SK-N-SH treated with all-trans-retinoic acid at 6 μM for 48 hours (cell line): ENCODE measurements around the gene TREX2.

Source experiments
- ATAC-seq: fragments of 200-7000 bp; cut with Tn5 transposase; 3 replicates; pipeline ENCODE4 v1.9.1; 2020; ENCODE audit warnings: mild to moderate bottlenecking, moderate library complexity
- ARNTL ChIP-seq: fragments of 450-650 bp; formaldehyde crosslinking; IDR thresholded peaks from 2 replicates; pipeline ENCODE4 v1.5.0; 2020; ENCODE audit warnings: low read depth, mild to moderate bottlenecking, moderate library complexity, borderline replicate concordance
- BACH2 ChIP-seq: fragments of 250-450 bp; sonication (Bioruptor Pico); IDR thresholded peaks from 2 replicates; pipeline ENCODE4 v1.9.0; 2021; ENCODE audit warnings: mild to moderate bottlenecking, borderline replicate concordance
- CSDC2 ChIP-seq: fragments of 250-450 bp; sonication (Bioruptor Pico); IDR thresholded peaks from 2 replicates; pipeline ENCODE4 v1.5.0; 2020; ENCODE audit warnings: mild to moderate bottlenecking, moderate library complexity
- ESRRG ChIP-seq: fragments of 250-450 bp; sonication (Bioruptor Pico); IDR thresholded peaks from 2 replicates; pipeline ENCODE4 v1.6.1; 2021; ENCODE audit warnings: mild to moderate bottlenecking
- GLIS3 ChIP-seq: fragments of 250-450 bp; sonication (Bioruptor Pico); IDR thresholded peaks from 2 replicates; pipeline ENCODE4 v1.5.0; 2020; ENCODE audit warnings: mild to moderate bottlenecking, moderate library complexity
- ISL1 ChIP-seq: fragments of 250-450 bp; sonication (Bioruptor Pico); IDR thresholded peaks from 2 replicates; pipeline ENCODE4 v2.1.2; 2022; ENCODE audit warnings: mild to moderate bottlenecking, moderate library complexity
- OSR1 ChIP-seq: fragments of 250-450 bp; sonication (Bioruptor Pico); IDR thresholded peaks from 2 replicates; pipeline ENCODE4 v1.8.0; 2022; ENCODE audit warnings: moderate library complexity, mild to moderate bottlenecking, inconsistent platforms
- RARB ChIP-seq: fragments of 250-450 bp; sonication (Bioruptor Pico); IDR thresholded peaks from 2 replicates; pipeline ENCODE4 v1.8.0; 2021; ENCODE audit warnings: mild to moderate bottlenecking, moderate library complexity
- SNAI2 ChIP-seq: fragments of 250-450 bp; sonication (Bioruptor Pico); IDR thresholded peaks from 2 replicates; pipeline ENCODE4 v1.5.0; 2020; ENCODE audit warnings: mild to moderate bottlenecking, moderate library complexity
- TOX ChIP-seq: fragments of 250-450 bp; sonication (Bioruptor Pico); IDR thresholded peaks from 2 replicates; pipeline ENCODE4 v1.8.0; 2021; ENCODE audit warnings: mild to moderate bottlenecking, moderate library complexity, borderline replicate concordance
- ZC3H10 ChIP-seq: fragments of 250-450 bp; sonication (Bioruptor Pico); IDR thresholded peaks from 2 replicates; pipeline ENCODE4 v1.5.1; 2021; ENCODE audit warnings: mild to moderate bottlenecking, moderate library complexity
- ZFP3 ChIP-seq: fragments of 250-450 bp; sonication (Bioruptor Pico); IDR thresholded peaks from 2 replicates; pipeline ENCODE4 v1.5.0; 2020; ENCODE audit warnings: mild to moderate bottlenecking, moderate library complexity
- ZFP30 ChIP-seq: fragments of 450-650 bp; formaldehyde crosslinking; IDR thresholded peaks from 2 replicates; pipeline ENCODE4 v1.5.0; 2022; ENCODE audit warnings: mild to moderate bottlenecking, moderate library complexity
- ZNF8 ChIP-seq: fragments of 450-650 bp; formaldehyde crosslinking; IDR thresholded peaks from 2 replicates; pipeline ENCODE4 v1.5.0; 2020; ENCODE audit warnings: mild to moderate bottlenecking, moderate library complexity
- TF ChIP-seq, protein P1 (sequence below): fragments of 250-450 bp; sonication (Bioruptor Pico); IDR thresholded peaks from 2 replicates; pipeline ENCODE4 v1.5.1; 2020; ENCODE audit warnings: low read depth, mild to moderate bottlenecking, moderate library complexity
- TF ChIP-seq, protein P2 (sequence below): fragments of 250-450 bp; sonication (Bioruptor Pico); IDR thresholded peaks from 2 replicates; pipeline ENCODE4 v1.8.0; 2021; ENCODE audit warnings: low read depth, mild to moderate bottlenecking, moderate library complexity, borderline replicate concordance
- TF ChIP-seq, protein P3 (sequence below): fragments of 250-450 bp; sonication (Bioruptor Pico); IDR thresholded peaks from 2 replicates; pipeline ENCODE4 v1.5.0; 2020; ENCODE audit warnings: mild to moderate bottlenecking, moderate library complexity
- TF ChIP-seq, protein P4 (sequence below): fragments of 250-450 bp; sonication (Bioruptor Pico); IDR thresholded peaks from 2 replicates; pipeline ENCODE4 v1.5.1; 2021; ENCODE audit warnings: mild to moderate bottlenecking, moderate library complexity

TREX2 gene

GRCh38 chrX:153491351-153491914 lies 45.6 kb upstream of the TREX2 start:
- no peak; the same call in 2 of the 3 replicates for ATAC-seq
- TF ChIP-seq ISL1 (CRISPR knock-in tag) (no peak), ESRRG (no peak), RARB (no peak), GLIS3 (CRISPR knock-in tag) (no peak)
- TF ChIP-seq, protein P1, sequence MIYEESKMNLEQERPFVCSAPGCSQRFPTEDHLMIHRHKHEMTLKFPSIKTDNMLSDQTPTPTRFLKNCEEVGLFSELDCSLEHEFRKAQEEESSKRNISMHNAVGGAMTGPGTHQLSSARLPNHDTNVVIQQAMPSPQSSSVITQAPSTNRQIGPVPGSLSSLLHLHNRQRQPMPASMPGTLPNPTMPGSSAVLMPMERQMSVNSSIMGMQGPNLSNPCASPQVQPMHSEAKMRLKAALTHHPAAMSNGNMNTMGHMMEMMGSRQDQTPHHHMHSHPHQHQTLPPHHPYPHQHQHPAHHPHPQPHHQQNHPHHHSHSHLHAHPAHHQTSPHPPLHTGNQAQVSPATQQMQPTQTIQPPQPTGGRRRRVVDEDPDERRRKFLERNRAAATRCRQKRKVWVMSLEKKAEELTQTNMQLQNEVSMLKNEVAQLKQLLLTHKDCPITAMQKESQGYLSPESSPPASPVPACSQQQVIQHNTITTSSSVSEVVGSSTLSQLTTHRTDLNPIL (CRISPR knock-in tag) = no peak

DNA sequence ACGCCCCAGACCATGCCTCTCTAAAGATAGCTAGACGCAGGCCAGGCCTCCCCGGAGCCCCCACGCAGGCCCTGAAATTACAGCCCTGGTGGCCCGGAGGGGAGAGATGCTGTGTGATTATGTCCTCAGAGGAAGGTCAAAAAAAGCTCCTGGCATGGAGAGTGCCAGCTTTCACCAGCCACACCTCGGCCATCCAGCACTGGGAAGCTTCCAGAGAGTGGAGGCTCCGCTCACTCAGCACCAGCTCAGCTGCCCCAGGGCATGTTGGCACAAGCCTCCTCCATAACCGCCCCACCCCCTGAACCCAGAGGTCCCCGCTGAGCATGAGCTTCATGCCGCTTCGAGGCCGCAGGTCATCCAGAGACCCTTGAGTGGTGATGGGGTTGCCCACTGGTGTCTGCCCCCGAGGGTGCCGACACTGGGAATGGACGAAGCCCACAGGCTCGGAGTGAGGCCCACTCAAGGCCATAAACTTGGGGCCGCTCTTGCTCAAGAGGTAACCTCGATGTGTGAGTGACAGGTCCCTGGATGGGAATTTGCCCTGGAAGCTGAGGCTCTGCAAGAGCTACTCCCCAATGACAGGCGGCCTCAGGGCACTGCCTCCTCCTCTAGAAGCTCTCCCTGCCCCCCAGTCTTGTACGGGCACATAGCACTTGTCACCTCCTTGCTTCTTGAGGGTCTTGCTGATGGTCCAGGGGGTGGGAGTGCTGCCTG lies 44.5 kb upstream of the TREX2 start:
- no peak for TF ChIP-seq GLIS3 (CRISPR knock-in tag)
- TF ChIP-seq ARNTL (CRISPR knock-in tag) = no peak
- TF ChIP-seq BACH2 (CRISPR knock-in tag) = no peak
- TF ChIP-seq RARB = no peak
- TF ChIP-seq ZNF8 = no peak
- TF ChIP-seq ZC3H10 (CRISPR knock-in tag) = no peak
- ATAC-seq = no peak

DNA sequence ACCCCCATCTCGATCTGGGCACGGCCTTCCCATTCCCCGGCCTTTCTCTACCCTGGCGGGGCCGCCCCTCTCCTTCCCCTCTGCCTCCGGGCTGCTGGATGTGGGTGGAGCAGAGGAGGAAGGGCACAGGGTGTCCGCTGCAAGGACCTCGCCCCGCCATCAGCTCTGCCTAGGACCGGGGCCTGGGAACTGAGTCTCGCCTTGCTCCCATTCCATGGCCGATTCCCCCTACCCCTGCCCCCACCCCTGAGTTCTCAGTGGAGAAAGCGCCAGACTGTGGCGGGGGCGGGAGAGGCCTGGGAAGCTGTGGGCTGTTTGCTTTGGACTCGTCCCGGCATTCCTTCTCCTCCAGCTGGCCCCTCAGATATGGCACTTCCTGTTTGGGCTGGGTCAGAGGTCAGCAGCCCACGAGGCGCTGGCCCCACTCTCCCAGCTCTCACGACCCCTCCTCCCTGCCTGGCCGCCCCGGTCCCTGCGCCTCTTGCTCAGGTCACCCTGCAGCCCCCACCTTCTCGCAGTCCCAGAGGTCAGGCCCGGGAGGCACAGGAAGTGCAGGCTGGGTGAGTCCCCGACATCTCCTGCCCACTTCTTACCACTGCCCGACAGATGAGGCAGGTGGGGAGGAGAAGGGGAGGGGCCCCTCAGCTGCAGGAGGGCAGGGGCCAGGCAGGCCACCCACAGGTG lies 42.5 kb upstream of the TREX2 start:
- TF ChIP-seq ZC3H10 (CRISPR knock-in tag) = no peak
- TF ChIP-seq, protein P1 (CRISPR knock-in tag) = no peak
- no peak for TF ChIP-seq SNAI2 (CRISPR knock-in tag)
- ATAC-seq = peak; percentile 6

- TF ChIP-seq SNAI2 (CRISPR knock-in tag) (no peak), ZFP3 (CRISPR knock-in tag) (no peak), RARB (no peak), ZFP30 (CRISPR knock-in tag) (no peak), ISL1 (CRISPR knock-in tag) (no peak), TOX (no peak), ZC3H10 (CRISPR knock-in tag) (no peak), BACH2 (CRISPR knock-in tag) (no peak), OSR1 (CRISPR knock-in tag) (no peak), CSDC2 (CRISPR knock-in tag) (no peak)
- TF ChIP-seq, protein P2, sequence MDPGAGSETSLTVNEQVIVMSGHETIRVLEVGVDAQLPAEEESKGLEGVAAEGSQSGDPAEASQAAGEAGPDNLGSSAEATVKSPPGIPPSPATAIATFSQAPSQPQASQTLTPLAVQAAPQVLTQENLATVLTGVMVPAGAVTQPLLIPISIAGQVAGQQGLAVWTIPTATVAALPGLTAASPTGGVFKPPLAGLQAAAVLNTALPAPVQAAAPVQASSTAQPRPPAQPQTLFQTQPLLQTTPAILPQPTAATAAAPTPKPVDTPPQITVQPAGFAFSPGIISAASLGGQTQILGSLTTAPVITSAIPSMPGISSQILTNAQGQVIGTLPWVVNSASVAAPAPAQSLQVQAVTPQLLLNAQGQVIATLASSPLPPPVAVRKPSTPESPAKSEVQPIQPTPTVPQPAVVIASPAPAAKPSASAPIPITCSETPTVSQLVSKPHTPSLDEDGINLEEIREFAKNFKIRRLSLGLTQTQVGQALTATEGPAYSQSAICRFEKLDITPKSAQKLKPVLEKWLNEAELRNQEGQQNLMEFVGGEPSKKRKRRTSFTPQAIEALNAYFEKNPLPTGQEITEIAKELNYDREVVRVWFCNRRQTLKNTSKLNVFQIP (CRISPR knock-in tag) = no peak
- TF ChIP-seq, protein P3, sequence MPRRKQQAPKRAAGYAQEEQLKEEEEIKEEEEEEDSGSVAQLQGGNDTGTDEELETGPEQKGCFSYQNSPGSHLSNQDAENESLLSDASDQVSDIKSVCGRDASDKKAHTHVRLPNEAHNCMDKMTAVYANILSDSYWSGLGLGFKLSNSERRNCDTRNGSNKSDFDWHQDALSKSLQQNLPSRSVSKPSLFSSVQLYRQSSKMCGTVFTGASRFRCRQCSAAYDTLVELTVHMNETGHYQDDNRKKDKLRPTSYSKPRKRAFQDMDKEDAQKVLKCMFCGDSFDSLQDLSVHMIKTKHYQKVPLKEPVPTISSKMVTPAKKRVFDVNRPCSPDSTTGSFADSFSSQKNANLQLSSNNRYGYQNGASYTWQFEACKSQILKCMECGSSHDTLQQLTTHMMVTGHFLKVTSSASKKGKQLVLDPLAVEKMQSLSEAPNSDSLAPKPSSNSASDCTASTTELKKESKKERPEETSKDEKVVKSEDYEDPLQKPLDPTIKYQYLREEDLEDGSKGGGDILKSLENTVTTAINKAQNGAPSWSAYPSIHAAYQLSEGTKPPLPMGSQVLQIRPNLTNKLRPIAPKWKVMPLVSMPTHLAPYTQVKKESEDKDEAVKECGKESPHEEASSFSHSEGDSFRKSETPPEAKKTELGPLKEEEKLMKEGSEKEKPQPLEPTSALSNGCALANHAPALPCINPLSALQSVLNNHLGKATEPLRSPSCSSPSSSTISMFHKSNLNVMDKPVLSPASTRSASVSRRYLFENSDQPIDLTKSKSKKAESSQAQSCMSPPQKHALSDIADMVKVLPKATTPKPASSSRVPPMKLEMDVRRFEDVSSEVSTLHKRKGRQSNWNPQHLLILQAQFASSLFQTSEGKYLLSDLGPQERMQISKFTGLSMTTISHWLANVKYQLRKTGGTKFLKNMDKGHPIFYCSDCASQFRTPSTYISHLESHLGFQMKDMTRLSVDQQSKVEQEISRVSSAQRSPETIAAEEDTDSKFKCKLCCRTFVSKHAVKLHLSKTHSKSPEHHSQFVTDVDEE (CRISPR knock-in tag) = no peak
- TF ChIP-seq, protein P4, sequence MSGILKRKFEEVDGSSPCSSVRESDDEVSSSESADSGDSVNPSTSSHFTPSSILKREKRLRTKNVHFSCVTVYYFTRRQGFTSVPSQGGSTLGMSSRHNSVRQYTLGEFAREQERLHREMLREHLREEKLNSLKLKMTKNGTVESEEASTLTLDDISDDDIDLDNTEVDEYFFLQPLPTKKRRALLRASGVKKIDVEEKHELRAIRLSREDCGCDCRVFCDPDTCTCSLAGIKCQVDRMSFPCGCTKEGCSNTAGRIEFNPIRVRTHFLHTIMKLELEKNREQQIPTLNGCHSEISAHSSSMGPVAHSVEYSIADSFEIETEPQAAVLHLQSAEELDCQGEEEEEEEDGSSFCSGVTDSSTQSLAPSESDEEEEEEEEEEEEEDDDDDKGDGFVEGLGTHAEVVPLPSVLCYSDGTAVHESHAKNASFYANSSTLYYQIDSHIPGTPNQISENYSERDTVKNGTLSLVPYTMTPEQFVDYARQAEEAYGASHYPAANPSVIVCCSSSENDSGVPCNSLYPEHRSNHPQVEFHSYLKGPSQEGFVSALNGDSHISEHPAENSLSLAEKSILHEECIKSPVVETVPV (CRISPR knock-in tag) = no peak
- TF ChIP-seq, protein P1 (CRISPR knock-in tag) = no peak
- no peak for ATAC-seq
Measured at GRCh38 chrX:153487590-153488071, 41.8 kb upstream of the TREX2 start.
